HG02840 (cell line): Measurements from ENCODE around the gene WWOX.
"Not testable (repeated sequence)": the region's sequence is repeated elsewhere in the genome, so short reads cannot be mapped to it uniquely, and the experiment has no call there.

Experiments used
- ATAC-seq: cut with Tn5 transposase; IDR thresholded peaks from one replicate; pipeline ENCODE4 v1.9.1; 2021; ENCODE audit warnings: mild to moderate bottlenecking, moderate library complexity, moderate number of reproducible peaks; ENCODE audit not compliant: unreplicated experiment, low FRiP score

Gene WWOX

GRCh38 chr16:78583441-78583840 lies 484.0 kb downstream of the WWOX start:
- no peak for ATAC-seq

GRCh38 chr16:78584213-78584860 lies 484.9 kb downstream of the WWOX start:
- ATAC-seq: no peak

DNA sequence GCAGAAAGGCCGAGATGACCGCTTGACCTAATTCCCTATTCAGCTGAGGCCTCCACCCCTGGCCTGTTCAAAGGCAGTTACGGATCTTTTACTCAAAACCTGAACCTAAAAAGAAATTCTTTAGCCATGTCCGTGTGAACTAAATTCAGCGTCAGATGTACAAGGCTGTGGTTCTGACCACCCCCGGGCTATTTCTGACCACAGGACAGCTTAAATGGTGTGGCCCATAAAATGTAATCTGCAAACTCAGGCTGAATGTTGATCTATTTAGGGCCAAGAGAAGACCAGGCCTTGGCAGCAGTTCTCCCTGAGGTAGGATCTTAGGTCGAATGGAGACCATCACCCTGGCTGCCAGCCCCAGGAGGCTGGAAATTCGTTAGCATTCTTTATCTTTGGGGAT lies 485.5 kb downstream of the WWOX start:
- no peak for ATAC-seq

- ATAC-seq: no peak
Observed at GRCh38 chr16:78589331-78589730, 489.9 kb downstream of the WWOX start.

DNA sequence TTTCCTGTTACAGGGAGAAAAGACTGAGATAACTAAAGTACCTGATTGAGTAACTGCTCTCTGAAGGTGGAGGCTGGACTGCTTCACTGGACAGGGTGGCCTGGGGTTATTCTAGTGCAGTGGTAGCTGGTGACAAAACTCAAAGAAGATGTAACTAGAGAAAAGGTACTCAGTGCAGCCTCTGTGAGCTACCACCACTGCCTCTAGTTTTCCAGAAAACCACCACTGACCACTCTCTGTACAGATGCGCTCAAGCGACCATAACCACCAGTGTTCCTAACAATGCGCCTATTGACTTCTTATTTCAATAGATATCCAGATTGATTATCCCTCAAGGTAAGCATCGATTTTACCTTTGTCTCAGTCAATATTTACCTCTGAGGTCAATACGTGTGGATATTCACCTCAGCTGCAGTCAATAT lies 492.2 kb downstream of the WWOX start:
- no peak for ATAC-seq

GRCh38 chr16:78592111-78592510 lies 492.7 kb downstream of the WWOX start:
- no peak for ATAC-seq

DNA sequence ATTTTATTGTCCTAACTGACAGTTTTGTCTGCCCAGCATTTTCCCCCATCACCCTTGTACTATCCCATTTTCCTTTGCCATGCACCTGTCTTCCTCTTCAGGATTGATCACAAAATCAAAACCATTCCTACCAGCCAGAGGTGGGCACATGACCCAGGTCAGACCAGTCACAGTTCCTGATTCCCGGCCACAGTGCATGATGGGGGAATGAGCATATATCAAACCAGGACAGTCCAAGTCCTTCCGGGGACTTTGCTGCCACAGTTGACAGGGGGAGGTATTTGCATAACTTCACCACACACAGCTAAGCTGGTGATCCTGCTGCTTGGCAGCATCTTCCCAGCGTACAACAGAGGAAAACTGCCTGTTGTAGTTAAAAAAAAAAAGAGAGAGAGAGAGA lies 493.9 kb downstream of the WWOX start:
- no peak for ATAC-seq

DNA sequence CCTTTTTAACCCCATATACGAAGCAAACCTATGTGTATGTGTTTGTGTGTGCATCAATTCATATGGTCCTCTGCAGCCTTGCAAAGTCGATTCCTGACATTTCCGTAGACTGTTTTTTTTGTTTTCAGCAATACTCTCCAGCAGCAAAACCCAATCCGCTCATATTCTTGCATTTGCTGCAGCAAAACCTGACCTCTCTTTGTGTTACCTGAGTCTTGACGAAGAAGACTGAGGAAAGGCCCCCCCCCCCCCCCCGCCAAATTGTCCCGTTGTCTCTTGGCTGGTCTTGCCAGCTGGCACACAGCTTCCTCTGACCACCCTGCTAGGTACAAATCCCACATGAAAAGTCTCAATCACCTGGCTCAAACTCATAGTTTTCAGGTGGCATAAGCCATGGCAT lies 494.7 kb downstream of the WWOX start:
- ATAC-seq: no peak

- ATAC-seq: no peak
Observed at GRCh38 chr16:78596348-78596995, 497.0 kb downstream of the WWOX start.

GRCh38 chr16:78596996-78597422 lies 497.6 kb downstream of the WWOX start:
- no peak for ATAC-seq

DNA sequence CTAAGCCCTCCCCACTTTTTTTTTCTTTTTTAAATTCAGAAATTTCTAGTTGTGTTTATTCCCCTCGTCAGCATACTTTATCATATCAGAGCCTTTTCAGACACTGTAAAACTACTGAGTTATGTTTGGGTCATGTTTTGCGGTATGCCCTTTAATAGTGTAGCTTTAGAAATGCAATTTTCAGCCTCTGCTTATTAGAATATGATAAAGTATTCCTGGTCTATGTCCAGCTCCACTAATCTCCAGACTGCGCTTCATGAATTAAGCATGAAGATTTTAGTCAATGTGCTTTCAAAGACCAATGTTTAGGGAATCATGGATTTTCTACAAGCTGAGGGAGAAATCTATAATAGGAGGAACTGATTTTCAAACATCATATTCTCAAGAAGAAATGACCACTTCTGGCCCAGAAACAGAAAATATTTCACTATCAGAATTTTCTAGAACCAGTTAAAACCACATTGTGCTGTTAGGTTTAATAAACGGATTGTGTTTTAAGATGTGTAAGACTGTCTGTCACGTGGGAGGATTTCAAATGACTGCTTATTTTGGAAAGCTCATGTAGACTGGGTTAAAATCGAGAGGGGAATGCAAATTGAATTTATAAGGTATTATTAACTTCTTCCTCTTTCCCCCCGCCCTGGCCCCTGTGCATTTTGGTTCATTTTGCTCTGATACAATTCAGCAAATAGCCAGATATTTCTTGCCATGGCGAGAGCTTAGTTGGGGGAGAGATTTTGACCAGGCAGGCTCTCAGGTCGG lies 498.5 kb downstream of the WWOX start:
- no peak for ATAC-seq

DNA sequence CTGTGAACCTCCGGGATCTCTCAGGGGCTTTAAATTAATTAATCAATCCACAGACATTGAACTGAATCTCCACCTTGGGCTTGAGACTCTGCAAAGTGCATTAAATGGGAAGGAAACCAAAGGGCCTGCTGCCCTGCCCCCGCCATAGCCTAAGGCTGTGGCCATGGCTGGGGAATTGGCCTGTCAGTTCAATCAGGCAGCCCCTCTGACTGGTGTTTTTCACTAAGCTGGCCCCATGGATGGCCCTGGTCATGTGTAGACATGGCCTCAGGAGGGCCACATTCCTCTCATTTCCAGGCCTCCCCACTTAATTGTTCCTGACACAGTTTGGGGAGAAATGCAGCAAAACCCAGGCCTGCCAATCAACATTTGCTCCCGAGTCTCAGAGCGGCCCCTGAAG lies 499.8 kb downstream of the WWOX start:
- no peak for ATAC-seq

DNA sequence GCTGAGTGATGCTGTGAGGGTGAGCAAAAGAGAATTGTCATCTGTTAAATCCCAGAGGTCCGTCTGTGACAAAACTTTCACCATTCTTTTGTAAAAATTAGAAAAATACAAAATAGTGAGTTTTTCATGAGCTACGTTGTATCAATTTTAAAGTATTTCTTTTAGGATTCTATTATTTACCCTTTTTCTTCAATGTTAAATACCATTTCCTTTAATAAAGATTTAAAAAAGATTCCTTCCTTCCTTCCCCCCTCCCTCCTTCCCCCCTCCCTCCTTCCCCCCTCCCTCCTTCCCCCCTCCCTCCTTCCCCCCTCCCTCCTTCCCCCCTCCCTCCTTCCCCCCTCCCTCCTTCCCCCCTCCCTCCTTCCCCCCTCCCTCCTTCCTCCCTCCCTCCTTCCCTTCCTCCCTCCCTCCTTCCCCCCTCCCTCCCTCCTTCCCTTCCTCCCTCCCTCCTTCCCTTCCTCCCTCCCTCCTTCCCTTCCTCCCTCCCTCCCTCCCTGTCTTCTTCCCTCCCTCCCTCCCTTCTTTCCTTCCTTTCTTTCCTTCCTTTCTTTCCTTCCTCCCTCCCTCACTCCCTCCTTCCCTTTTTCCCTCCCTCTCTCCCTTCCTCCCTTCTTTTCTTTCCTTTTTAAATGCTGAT lies 505.1 kb downstream of the WWOX start:
- not testable (repeated sequence) for ATAC-seq

DNA sequence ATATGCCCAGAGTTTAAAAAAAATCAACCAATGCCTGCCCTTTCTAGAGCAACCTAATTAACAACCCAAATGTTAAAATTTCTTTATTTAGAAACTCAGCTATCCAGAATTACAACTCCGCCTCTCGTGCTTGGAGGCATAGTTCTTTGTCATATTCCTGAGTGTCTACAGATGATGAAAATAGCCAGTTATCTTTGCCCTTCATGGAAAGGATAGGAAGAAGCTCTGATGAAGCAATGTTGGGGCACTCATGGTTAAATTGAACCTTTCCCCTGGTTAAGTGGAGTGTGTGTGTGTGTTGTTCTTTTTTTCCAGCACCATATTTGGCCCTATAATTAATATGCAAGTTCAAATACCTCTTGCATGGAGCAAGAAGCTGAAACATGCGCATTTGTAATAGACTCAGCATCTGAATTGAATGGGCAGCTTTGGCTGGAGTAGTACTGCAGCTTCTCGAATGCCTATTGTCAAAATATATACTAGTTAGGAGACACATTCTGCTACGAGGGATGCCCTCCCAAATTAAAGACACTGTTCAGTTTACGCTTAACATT lies 506.2 kb downstream of the WWOX start:
- no peak for ATAC-seq

- ATAC-seq: no peak
Observed at GRCh38 chr16:78606545-78606944, 507.1 kb downstream of the WWOX start.

- ATAC-seq: no peak
Observed at GRCh38 chr16:78607022-78607421, 507.6 kb downstream of the WWOX start.

- ATAC-seq: no peak
Observed at GRCh38 chr16:78607465-78607864, 508.0 kb downstream of the WWOX start.

DNA sequence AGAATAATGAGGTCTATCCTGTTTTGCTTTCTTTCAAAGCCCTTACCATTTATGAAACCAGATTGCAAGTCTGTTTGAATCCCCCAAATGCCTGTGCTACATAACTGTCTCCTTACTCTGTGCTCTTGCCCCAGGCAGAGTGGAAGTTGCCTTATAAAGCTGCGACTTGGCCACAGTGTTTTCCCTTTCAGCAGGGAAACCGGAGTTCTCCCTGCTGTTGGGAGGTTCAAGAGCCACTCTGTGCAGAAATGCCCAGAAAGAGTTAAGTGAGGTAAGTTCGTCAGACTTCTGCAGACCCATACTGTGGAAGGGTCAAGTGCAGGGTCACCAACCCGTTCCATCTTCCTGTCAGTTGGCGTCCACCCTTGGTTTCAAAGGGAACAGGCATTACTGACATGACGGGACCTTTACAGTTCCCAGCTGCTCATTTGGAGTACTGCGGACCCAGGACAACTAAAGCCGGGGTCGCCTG lies 508.9 kb downstream of the WWOX start:
- ATAC-seq: no peak

DNA sequence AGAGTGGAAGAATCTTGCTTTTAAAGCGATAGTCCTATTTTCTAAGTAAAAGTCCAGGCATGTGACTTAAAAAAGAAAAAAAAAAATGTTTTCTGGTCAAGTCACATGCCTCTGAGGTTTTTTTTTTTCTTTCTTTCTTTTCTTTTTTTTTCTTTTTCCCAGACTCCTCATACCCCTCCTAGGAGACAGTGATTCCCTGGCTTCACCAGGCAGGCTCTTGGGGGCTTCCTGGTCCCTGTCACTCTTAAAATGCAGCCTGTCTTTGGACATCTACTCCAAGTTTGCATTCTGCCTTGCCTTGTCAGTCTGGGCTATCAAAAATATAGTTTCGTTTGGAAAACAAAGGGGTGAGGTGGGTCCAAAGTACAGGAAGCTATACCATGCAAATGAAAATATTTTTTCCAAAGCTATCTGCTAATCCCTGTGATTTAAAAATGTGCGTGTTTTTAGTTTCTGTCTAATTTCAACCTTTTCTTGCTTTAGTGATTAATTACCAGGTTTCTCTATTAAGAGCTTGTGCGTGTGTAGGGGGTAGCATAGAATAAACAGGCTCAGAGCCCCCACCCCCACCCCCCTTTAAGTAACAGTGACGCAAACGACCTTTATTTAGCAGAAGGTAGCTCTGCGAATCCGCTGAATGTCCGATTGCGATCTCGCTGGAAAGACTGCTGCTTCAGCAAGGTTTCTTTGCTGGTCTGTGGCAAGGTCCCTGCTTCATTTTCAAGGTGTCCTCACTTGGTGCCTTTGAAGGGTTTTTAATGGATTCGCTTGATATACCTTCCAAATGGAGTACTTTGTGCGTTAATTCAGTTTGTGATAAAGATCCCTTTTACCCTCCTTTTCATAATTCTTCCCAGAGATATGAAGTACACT lies 510.2 kb downstream of the WWOX start:
- no peak for ATAC-seq

DNA sequence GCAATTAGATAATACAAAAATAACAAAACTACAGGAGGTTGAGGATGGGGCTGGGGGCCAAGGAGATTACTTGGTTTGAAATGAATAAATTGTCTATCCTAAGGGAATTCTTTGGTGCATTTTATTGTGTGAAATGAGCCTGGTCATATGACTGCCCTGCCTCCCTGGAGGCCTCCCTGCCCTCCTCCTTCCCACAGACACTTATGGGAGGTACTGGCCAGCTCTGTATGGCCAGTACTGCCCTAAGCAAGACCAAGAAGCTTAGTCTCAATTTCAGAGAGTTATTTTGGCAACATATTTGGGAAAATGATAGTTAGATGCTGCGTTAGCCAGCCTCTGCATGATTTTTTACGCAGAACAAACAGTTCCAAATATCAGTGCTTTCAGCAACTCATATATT lies 511.9 kb downstream of the WWOX start:
- ATAC-seq: no peak
